ENCODE results near the gene SLC25A5. TPM values are rescaled to one million over a fixed set of nuclear protein-coding genes. Genes with fewer than 3 reads are reported as not detected.
A peak's percentile ranks its signal among the peaks of the same experiment; 100 is the strongest.

Gene SLC25A5
- total RNA-seq, 6 experiments from 2014 or later: 223 to 296 (median 270) TPM

DNA sequence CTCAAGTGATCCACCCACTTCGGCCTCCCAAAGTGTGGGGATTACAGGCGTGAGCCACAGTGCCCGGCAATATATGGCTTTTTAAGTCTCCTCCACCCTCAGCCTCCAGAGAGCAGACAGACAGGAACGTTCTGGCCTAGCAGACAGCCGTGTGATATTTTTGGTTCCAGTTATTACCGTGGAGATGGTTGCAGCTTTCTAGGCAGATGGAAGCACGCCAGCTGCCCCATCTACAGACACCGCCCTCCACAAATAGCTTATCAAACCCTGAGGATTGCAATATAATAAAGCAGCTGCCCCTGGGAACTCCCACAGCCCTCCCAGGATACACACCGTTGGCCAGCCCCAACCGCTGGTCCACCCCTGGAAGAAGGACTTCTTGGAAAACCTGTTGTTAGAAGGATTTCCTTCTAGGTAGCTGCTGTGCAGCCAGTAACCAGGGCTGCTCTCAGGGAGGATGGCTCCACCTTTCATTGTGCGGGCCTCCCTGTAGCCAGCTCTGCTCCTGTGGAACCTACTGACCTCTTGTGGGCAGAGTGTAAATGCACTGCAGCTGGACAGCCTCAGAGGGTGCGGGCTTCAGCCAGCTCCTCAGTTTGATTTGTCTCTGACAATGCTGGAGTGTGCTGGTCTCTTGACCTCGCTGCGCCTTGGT is 44.0 kb downstream of the SLC25A5 start:
- TF ChIP-seq, protein P1, sequence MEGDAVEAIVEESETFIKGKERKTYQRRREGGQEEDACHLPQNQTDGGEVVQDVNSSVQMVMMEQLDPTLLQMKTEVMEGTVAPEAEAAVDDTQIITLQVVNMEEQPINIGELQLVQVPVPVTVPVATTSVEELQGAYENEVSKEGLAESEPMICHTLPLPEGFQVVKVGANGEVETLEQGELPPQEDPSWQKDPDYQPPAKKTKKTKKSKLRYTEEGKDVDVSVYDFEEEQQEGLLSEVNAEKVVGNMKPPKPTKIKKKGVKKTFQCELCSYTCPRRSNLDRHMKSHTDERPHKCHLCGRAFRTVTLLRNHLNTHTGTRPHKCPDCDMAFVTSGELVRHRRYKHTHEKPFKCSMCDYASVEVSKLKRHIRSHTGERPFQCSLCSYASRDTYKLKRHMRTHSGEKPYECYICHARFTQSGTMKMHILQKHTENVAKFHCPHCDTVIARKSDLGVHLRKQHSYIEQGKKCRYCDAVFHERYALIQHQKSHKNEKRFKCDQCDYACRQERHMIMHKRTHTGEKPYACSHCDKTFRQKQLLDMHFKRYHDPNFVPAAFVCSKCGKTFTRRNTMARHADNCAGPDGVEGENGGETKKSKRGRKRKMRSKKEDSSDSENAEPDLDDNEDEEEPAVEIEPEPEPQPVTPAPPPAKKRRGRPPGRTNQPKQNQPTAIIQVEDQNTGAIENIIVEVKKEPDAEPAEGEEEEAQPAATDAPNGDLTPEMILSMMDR (IDR thresholded peaks at IDR 0.05): peak; percentile 76
- Mint-ChIP-seq H3K36me3 (ENCODE audit: low read depth) (no peaks in the 10 kb centered on the region), H3K4me1 (ENCODE audit: low read depth) (peaks cover 19% of the 10 kb centered on the region), H3K4me3 (no peak overlapping the region), H3K27ac (no peak overlapping the region), H3K27me3 (ENCODE audit: insufficient read depth) (peaks cover under 1% of the 10 kb centered on the region), H3K9me3 (no peaks in the 10 kb centered on the region)
- peak; percentile 59 for DNase-seq

DNA sequence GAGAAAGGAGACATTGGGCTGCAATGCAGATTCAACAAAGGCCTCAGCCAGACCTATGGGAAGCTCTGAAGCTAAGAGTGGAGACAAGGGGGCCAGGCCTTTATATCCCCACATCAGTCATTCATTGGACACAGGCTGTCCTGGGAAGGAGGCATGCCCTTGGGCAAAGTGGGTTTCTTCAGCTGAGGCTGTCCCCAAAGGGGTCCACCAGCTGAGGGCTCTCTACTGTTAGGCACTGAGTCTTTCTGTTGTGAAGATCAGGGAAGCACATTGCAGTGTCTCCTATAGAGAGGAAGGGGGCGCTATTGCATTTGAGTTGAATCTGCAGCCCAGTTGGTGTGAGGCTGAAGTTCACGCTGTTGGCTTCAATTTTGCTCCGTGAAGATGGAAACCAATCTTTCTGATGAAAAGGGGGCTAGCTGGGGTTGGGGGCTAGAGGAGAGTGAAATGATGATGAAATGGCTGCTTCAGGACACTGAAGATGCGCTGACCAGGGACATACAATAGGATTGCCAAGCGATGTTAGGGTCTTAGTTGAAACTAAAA is 48.0 kb downstream of the SLC25A5 start:
- Mint-ChIP-seq H3K4me1 (ENCODE audit: low read depth) (peaks cover 7% of the 10 kb centered on the region), H3K27ac (peak overlapping the region; percentile 34; the same call in 1 of the 2 replicates), H3K27me3 (ENCODE audit: insufficient read depth) (no peaks in the 10 kb centered on the region; the same call in 1 of the 2 replicates), H3K4me3 (no peak overlapping the region), H3K36me3 (ENCODE audit: low read depth) (no peaks in the 10 kb centered on the region), H3K9me3 (no peaks in the 10 kb centered on the region)
- TF ChIP-seq, protein P1 (IDR thresholded peaks at IDR 0.05): peak; percentile 83
- peak; percentile 66 for DNase-seq

DNA sequence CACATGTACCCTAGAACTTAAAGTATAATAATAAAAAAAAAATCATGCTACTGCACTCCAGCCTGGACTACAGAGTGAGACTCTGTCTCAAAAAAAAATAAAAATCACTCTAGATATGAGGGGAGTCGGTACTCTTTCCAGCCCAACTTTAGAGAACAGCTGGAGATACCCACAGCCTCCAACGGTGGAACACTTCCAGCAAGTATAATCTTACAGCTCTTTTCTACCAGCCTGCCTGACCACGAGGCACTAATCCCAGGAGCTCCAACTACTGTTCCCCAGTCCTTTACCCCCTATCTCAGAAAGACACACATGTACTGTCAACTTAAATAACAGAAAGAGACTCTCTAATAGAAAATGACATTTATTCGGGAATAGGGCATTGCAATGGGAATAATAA is 50.1 kb downstream of the SLC25A5 start:
- Mint-ChIP-seq H3K9me3 (no peaks in the 10 kb centered on the region), H3K4me1 (ENCODE audit: low read depth) (peaks cover 7% of the 10 kb centered on the region), H3K27ac (no peak overlapping the region), H3K27me3 (ENCODE audit: insufficient read depth) (no peaks in the 10 kb centered on the region), H3K4me3 (no peak overlapping the region), H3K36me3 (ENCODE audit: low read depth) (no peaks in the 10 kb centered on the region)
- TF ChIP-seq, protein P1 (IDR thresholded peaks at IDR 0.05): no peak
- DNase-seq: no peak

Other genes with a start within 250 kb of the SLC25A5 start
- gene PGRMC1, start 232.2 kb upstream of the SLC25A5 start, total RNA-seq (2021; fragmentation: NEBNext Ultra II Directional; extraction: Animal tissue kit (Norgen Biotek cat#: 25700)): 100 to 1,000 TPM; 145 to 161 (median 151) TPM
- 10 to 100 TPM; 19.4 to 26.0 (median 22.7) TPM for gene SLC25A43, start 69.1 kb upstream of the SLC25A5 start, total RNA-seq (2021; fragmentation: NEBNext Ultra II Directional; extraction: Animal tissue kit (Norgen Biotek cat#: 25700))
- 10 to 100 TPM; 23.2 to 28.8 (median 24.4) TPM for gene STEEP1, start 97.0 kb downstream of the SLC25A5 start, total RNA-seq (2021; fragmentation: NEBNext Ultra II Directional; extraction: Animal tissue kit (Norgen Biotek cat#: 25700))
- 10 to 100 TPM; 83.5 to 99.4 (median 94.4) TPM for gene UBE2A, start 106.1 kb downstream of the SLC25A5 start, total RNA-seq (2021; fragmentation: NEBNext Ultra II Directional; extraction: Animal tissue kit (Norgen Biotek cat#: 25700))
- gene NKRF, start 138.0 kb downstream of the SLC25A5 start, total RNA-seq (2021; fragmentation: NEBNext Ultra II Directional; extraction: Animal tissue kit (Norgen Biotek cat#: 25700)): 10 to 100 TPM in 1 of 6 experiments, 1 to 10 TPM in 5; 7.5 to 10.6 (median 8.9) TPM
- 10 to 100 TPM; 17.2 to 19.5 (median 18.5) TPM for gene SEPTIN6, start 224.7 kb downstream of the SLC25A5 start, total RNA-seq (2021; fragmentation: NEBNext Ultra II Directional; extraction: Animal tissue kit (Norgen Biotek cat#: 25700))